Fibroblast of skin of right quadriceps (primary cell): ENCODE data around the gene SPATA25.
"Not testable (repeated sequence)": the region's sequence is repeated elsewhere in the genome, so short reads cannot be mapped to it uniquely, and the experiment has no call there.

Experiments
- DNase-seq: peaks from one replicate; pipeline ENCODE4 v3.0.0-alpha.2; 2013

SPATA25 gene

GRCh38 chr20:45912344-45912682, 24.9 kb upstream of the SPATA25 start:
- DNase-seq: no peak

- DNase-seq: peak; percentile 80
Observed at GRCh38 chr20:45911486-45912343, 24.3 kb upstream of the SPATA25 start, which contains the start of gene PLTP. Gene PLTP, minus strand, starts transcription at chr20:45912155. Its CDS starts 703 bp downstream, at chr20:45911452.

GRCh38 chr20:45910670-45911485, 23.5 kb upstream of the SPATA25 start:
- DNase-seq: peak; percentile 100

GRCh38 chr20:45909817-45910669, 22.6 kb upstream of the SPATA25 start:
- DNase-seq: no peak

- no peak for DNase-seq
Observed at GRCh38 chr20:45909336-45909808, 21.9 kb upstream of the SPATA25 start.

GRCh38 chr20:45908084-45908483, 20.7 kb upstream of the SPATA25 start:
- no peak for DNase-seq

DNA sequence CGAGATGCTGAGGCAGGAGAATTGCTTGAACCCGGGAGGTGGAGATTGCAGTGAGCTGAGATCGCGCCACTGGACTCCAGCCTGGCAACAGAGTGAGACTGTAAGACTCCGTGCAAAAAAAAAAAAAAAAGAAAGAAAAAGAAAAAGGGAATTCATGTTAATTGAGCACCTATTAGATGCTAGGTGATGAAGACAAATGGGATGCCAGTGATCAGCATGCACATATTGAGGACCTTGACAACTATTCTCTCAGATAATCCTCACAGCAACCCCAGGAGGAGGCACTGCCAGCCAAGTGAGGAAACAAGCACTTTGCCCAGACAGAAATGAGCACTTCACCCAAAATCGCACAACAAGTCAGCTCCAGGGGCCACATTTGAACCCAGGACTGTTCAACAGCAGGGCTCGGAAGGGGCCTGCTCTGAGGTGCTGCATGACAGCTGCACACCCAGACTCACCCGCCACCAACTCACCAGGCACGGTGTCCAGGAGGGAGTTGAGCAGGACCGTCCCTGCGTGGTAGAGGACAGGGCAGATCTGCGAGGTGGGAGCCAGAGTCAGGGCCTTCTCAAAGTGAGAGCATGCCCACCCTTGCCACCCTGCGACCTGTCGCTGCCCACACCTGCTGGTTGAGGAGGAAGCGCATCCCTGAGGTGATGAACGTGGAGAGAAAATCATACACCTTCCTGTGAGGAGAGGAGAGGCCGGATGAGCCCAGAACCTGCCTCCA, 20.0 kb upstream of the SPATA25 start:
- no peak for DNase-seq

DNA sequence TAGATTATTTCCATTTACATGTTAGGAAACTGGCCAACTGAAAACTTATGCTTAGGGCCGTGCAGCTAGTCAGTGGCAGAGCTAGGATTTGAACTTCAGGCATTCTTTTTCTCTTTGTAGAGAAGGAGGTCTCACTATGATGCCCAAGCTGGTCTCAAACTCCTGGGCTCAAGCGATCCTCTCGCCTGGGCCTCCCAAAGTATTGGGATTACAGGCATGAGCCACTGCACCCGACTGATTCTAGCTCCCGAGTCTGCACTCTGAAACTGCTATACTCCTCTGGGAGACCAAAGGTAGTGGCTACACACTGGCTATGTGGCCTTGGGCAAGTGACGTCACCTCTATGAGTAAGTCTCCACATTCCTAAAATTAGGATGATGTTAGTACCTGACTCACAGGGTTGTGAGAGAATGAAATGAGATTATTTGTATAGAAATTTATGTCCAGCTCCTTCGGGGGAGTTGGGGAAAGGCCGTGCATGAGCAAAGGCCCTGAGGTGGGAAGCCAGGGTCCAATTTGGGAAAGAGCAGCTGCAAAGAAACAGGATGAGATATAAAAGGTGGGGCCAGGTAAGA, 18.2 kb upstream of the SPATA25 start:
- DNase-seq: peak; percentile 61

DNA sequence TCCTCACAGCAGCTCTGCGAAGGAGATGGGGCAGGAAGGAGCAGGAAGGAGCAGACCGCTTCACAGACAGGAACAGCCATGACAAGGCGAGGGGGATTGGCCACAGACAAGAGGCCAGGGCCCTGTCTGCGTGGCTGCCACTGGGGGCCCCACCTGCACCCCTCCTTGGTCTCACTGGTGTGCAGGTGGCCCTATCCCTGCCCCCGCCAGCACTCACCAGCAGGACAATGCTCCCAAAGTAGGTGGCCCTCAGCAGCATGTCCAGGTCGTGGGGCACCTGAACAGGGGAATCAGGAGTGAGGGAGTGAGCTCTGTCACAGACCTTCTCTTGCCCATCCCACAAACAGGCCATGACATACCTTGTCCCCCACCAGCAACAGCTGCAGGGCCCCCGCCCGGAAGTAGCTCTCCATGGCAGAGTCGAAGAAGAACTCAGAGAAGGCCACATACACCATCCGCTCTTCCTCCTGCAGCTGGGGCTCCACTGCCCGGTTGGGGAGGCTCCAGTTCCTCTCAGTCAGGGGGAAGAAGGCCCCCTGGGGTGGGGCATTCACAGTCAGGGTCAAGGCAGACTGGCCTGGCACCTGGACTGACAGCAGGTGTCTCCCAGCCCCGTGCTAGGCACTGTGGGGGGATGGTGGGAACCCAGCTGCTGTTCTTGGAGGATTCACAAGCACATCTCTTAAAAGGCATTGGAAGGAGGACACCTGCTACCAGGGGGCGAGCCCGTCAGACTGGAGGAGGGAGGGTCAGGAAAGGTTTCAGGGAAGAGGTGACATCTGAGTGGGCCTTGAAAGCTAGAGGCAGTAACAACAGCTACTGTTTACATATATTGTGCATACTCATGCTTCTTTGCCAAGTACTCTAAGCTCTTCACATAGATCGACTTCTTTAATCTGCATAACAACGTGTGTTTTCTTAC, 17.4 kb upstream of the SPATA25 start:
- no peak for DNase-seq

GRCh38 chr20:45902199-45902701, 14.8 kb upstream of the SPATA25 start:
- no peak for DNase-seq

DNA sequence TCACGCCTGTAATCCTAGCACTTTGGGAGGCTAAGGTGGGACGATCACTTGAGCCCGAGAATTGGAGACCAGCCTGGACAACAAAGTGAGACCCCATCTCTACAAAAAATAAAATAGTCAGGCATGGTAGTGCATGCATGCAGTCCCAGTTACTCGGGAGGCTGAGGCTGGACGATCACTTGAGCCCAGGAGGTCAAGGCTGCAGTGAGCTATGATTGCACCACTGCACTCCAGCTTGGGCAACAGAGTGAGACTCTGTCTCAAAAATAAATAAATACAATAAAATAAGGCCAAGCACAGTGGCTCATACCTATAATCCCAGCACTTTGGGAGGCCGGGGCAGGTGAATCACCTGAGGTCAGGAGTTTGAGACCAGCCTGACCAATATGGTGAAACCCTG, 13.9 kb upstream of the SPATA25 start:
- not testable (repeated sequence) for DNase-seq

DNA sequence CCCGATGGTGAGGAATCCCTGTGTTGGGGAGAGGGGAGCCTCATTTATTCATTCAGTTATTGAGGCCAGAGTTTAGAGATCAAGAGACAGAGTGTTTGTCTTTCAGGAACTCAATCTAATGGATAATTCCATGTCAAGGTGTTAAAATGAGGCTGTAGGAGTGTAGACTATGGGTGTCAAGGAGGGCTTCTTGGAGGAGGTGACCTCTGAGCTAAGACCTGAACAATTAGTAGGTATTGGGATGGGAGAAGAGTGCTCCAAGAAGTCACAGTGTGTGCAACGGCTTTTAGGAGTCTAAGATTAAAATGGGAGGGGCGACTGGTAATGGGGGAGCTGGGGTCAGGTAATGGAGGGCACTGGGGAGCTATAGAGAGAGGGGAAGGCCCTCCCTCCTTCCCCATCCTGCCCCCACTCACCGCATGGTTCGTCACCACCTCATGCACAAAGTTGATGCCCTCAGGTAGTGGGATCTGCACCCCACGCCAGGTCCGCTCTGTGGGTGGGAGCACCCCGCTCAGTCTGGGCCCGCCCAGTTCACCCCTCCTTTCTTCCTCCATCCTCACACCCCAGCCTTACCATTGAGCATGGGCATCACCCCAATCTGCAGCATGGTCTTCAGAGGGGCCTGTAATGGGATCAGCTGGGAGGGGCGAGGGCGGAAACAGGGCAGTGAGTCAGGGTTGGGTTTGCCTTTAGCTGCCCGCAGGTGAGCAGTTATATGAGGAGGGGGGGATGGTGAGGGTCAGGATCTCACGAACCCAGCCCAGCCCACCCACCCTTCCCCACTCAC, 11.8 kb upstream of the SPATA25 start:
- DNase-seq: no peak

DNA sequence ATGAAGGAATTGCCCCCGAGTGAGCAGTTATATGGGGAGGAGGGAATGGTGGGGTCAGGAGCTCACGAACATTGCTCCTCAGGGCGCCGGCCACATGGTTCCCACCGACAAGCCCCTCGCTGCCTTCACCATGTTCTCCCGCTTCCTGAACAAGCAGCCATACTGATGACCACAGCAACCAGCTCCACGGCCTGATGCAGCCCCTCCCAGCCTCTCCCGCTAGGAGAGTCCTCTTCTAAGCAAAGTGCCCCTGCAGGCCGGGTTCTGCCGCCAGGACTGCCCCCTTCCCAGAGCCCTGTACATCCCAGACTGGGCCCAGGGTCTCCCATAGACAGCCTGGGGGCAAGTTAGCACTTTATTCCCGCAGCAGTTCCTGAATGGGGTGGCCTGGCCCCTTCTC, 10.9 kb upstream of the SPATA25 start:
- DNase-seq: no peak

- DNase-seq: no peak
Observed at GRCh38 chr20:45897692-45898091, 10.3 kb upstream of the SPATA25 start.

- no peak for DNase-seq
Observed at GRCh38 chr20:45897289-45897688, 9.9 kb upstream of the SPATA25 start.

- DNase-seq: no peak
Observed at GRCh38 chr20:45896641-45897161, 9.3 kb upstream of the SPATA25 start.

- DNase-seq: no peak
Observed at GRCh38 chr20:45894797-45895196, 7.4 kb upstream of the SPATA25 start.

DNA sequence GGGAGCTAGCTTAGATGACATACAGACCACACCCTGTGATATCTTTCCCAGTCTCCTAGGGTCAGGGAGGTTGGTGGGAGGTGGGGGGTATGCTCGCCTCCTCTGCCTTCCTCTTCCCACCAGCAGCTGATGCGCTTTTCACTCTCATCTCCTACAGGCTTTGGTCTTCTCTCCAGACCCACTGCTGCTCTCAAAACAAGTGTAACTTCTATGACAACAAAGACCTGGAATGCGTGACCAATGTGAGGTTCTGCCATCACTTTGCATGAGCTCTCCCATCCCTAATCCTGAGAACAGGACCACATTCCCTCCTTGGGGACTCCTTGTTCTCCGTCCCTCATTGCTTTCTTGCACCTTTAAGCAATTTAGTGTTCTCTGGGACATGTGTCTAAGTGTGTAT, 6.4 kb upstream of the SPATA25 start:
- no peak for DNase-seq

GRCh38 chr20:45892828-45893500, 5.5 kb upstream of the SPATA25 start:
- no peak for DNase-seq
